Head of caudate nucleus (tissue), 42 donors: ENCODE results near the gene STK40.

Experiments used
- DNase-seq, 42 donors: peaks; one replicate each; pipeline versions ENCODE4 v3.0.0 to v3.0.0-alpha.2; 2020 to 2021; ENCODE audit warnings: mixed read lengths in 7 of 42
- intact Hi-C: fragments of 100-400 bp; cut with DNase I; formaldehyde crosslinking; loops from one replicate; pipeline ENCODE4 v1.15.0; 2022

Gene STK40

DNA sequence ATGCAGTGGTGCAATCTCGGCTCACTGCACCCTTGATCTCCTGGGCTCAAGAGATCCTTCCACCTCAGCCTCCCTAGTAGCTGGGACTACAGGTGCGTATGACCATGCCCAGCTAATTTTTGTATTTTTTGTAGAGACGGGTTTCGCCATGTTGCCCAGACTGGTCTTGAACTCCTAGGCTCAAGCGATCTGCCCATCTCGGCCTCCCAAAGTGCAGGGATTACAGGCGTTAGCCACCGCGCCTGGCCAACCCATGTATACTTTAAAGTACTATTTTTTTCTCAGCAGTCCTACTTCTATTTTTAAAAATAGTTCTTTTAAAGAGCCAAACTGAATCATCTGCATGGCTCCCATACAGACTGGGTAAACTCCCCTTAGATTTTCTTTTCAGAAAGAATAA is 3.5 kb downstream of the STK40 start:
- DNase-seq: no peak
- intact Hi-C loops: no loop called here

- intact Hi-C loops: no loop called here
- no peak for DNase-seq
Measured at GRCh38 chr1:36381405-36381804, 4.3 kb downstream of the STK40 start.

DNA sequence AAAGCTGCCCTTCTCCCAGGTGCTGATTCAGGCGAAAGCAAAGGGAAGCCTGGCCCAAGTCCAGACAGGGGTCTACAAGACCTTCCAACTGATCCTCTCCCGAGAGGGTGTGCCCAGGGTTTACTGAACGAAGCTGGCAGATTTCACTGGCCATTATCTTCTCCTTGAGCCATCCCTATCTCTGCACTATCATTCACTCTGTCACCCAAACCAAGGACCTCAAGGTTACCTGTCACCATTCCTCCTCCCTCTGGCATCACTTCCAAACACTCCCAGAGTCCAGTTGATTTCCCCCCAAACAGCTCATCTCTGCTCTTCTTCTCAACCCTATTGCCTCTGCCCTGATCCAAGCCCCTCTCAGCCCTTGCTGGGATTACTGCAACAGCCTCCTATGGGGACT is 4.9 kb downstream of the STK40 start:
- intact Hi-C loops: no loop called here
- DNase-seq: no peak

DNA sequence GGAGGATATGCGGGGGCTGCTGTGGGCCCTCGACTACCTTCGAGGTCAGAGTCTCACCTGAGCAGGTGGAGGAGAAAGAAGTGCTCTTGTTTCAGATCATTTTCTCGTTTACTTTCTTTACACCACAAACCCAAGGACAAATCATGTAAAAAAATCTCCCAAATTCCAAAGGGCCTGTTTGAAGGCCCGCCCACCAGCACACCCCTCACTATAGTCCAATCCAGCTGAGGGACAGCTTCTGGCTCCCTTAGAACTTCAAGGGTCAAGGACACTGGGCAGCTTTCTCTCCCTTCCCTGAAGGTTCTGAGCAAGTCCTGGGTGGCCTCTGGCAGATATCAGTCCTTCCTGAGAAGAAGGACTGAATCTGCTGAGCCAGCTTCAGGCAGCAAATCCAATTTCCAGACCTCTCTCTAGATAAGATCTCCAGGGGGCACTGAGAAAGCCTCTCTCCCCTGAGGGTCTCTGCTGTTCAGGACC is 5.5 kb downstream of the STK40 start:
- intact Hi-C loops: no loop called here
- no peak for DNase-seq

DNA sequence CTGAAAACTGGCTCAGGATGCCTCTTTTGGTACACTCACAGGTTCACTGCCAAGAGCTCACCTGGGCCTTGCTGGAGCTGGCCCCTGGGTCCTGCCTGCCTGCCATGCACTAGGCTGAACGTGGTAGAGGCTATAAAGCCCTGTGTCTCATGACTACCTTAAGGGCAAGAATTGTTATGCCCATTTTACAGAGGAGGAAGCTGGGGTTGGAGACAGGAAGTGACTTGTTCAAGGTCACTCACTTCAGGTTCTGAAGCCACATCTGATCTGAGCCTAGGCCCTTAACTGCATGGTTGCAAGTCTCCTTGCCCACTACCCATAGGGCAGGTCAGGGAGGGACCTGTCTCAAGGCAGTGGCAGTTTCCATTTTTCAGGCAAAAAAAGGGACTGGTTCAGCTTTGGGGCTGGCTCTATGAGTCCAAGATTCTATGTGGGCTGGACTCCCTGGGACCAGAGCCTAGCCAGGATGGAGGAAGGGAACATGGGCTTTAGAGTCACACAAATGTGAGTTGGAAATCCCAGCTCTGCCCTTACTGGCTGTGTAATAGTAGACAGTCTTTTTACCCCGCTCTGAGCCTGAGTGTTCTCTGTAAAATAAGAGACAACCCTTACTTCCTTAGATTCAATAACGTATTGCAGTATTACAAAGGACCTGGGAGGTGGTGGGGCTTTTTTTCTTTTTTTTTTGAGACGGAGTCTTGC is 7.8 kb downstream of the STK40 start:
- intact Hi-C loops: no loop called here
- no peak for DNase-seq

GRCh38 chr1:36372617-36373016 is 13.1 kb downstream of the STK40 start:
- DNase-seq: no peak
- intact Hi-C loops: no loop called here

DNA sequence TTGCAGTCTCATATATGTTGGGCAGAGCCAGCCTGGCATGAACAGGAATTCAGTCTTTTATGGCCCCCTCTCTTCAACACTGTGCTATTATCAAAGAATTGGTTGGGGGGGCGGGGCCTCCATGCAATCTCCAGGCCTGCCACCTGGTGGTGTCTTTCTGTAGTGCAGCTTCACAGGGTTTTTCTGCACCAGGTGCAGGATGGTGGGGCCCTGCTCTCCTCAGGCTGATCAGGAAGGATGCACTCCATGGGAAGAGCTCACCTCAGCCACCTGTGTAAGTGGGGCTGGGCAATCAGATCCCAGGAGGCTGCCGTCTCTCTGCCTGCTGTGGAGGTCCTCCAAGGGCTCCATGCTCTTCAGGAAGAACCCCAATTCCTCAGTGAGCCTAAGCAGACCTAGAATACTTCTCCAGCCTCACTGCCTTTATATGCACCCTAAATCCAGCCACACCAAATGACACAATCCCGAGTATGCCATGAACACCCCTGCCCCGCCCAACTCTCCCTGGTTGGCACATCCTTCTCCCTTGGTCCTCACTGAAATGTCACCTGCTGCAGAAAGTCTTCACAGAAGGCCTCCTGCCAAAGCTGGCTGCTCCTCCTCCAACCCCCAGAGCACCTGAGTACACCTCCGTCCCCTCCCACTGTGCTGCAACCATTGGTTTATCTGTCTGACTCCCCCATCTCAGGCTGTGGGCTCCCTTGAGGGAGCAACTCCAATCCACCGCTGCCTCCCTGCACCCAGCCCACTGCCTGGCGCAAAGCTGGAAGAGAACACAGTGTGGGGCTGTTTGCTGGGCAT is 16.5 kb downstream of the STK40 start:
- peak; percentile 60 to 92 (median 82) for DNase-seq
- intact Hi-C loops: loop anchor here (5.0 kb wide), 1 partner anchor 62 kb away; the partner anchor contains the start of gene SH3D21

DNA sequence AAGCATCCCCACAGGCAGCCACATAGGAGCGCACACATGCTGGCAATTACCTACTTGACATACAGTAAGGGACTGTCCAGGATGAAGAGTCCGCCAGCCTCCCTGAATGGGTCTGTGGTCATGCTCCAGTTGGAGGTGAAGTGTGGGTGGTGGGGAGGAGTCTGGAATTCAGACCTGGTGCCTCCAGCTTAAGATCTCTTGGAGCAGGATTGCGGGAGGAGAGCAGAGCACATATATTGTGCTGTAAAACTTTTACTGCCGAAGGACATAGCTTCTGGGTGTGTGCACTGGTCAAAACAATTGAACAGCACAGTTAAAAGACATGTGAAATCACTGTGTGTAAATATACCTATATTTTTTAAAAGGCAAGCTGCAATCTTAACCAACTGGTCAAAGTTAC is 17.9 kb downstream of the STK40 start:
- no peak for DNase-seq
- intact Hi-C loops: loop anchor here (5.0 kb wide), 1 partner anchor 60 kb away; the partner anchor contains the start of gene SH3D21

DNA sequence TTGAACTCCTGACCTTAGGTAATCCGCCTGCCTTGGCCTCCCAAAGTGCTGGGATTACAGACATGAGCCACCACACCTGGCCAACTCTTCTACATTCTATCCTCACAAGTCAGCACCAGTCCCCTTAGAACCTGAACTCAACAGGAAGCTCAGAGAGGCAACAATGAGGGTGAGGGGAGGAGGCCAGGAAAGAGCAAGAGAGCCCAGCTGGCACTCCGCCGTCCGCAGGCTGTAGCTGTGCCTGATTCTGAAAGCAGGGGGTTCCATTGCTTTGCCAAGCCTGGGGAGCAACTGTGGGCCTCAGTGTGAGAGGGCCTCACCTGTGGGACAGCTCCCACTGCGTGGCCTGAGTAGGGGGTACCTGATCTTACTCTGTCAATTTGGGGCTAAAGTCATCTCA is 18.7 kb downstream of the STK40 start:
- intact Hi-C loops: loop anchor here (5.0 kb wide), 1 partner anchor 60 kb away; the partner anchor contains the start of gene SH3D21
- DNase-seq: no peak

- DNase-seq: peak; percentile 38 to 86 (median 70)
- intact Hi-C loops: loop anchor here (5.0 kb wide), 1 partner anchor 59 kb away; the partner anchor contains the start of gene SH3D21
Measured at GRCh38 chr1:36366091-36366661, 19.5 kb downstream of the STK40 start.

DNA sequence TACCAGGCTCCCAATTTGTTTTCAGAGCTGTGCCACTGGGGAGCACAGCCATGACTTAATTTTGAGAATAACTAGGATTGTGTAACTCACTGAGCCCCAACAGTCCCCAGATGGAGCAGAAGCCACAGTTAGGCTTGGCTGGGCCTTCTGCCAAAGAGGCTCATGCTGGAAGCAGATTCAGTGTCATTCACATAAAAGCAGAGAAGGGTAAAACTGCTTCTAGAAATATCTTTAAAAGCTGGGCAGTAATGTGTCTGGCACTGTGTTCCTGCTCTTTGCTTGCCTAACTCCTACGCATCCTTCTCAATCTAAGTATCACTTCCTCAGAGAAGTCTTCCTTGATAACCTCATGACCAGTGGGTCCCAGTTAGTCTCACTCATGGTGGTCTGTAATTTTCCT is 20.3 kb downstream of the STK40 start:
- intact Hi-C loops: loop anchor here (5.0 kb wide), 1 partner anchor 58 kb away; the partner anchor contains the start of gene SH3D21
- peak in 38 of 42 donors; percentile 32 to 84 (median 62) for DNase-seq

GRCh38 chr1:36359911-36360550 is 25.7 kb downstream of the STK40 start:
- intact Hi-C loops: no loop called here
- DNase-seq: no peak

- intact Hi-C loops: no loop called here
- no peak for DNase-seq
Measured at GRCh38 chr1:36359383-36359782, 26.3 kb downstream of the STK40 start.

- peak in 26 of 42 donors; percentile 19 to 84 (median 46) for DNase-seq
- intact Hi-C loops: no loop called here
Measured at GRCh38 chr1:36358514-36359084, 27.1 kb downstream of the STK40 start.

DNA sequence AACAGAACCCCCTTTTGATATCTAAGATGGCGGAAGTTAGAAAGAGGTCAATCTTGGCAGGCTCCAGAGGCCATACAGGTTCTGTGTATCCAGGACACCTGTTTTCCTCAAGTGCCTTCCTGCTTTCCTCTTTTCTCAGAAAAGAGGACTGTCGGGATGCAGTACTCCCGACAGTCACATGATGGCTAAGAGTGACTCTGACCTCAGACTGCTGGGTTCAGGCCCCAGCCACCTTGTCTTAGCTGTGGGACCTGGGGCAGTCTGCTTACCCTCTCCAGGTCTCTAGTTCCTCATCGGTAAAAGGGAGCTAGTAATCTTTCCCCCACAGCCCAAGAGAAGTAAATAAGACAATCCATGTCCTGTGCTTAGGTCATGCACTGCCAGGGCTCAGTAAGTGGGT is 29.9 kb downstream of the STK40 start:
- intact Hi-C loops: no loop called here
- no peak for DNase-seq

GRCh38 chr1:36354486-36354885 is 31.2 kb downstream of the STK40 start:
- no peak for DNase-seq
- intact Hi-C loops: no loop called here

DNA sequence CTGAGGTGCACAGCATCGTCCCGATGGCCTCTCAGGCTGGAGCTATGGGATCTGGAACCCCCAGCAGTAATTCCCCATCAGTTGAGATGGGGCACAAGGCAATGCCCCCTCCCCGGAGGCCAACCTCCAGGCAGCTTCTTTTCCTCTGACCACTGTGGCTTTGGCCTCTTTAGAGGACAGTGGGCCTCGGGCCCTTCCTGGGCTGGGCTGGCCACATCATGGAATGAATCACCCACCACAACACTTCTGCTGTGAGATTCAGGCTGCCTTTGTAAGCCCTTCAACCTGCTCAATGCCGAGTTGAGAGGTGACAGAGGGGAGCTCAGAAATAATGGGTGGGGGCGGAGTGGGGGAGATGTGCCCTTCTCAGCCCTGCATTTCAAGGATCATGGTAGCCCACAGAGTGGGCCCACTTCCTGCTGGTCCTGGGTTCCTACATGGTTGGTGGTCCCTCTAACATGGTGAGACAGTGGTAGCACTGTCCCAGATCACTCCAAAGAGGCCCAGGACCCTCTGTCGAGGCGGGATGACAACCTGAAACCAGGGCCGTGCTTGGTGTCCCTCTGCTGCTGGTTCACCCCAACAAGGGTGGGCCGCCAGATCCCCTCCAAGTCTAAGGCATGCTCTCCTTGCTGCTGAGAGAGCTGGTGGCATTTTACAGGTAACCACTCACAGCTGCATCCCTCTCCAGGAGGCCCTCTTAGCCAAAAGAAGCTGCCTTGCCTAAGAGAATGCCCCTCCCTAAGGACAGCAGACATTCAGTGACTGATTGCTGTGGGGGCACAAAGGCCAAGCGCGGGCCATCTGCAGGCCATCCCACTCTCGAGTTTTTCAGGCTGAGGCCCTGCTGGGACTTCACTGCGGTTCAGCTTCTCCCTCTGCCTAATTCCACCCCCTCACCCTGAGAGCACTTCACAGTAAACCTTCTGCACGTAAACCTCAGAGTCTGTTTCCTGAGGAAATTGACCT is 32.5 kb downstream of the STK40 start:
- DNase-seq: no peak
- intact Hi-C loops: no loop called here
